A549 (cell line): Measurements from ENCODE around the gene UBE2G2. TPM values are rescaled to one million over a fixed set of nuclear protein-coding genes. Genes with fewer than 3 reads are reported as not detected.

Source experiments
- ATAC-seq, 2 experiments: fragments of 200-7000 bp in 1 of 2; fragments of >200 bp in 1 of 2; cut with Nextera tagmentation in 1 of 2; cut with Tn5 transposase in 1 of 2; 3 replicates each; pipeline versions ENCODE4 v1.8.0 to v1.9.1; 2018 to 2020; ENCODE audit warnings: mild to moderate bottlenecking in 1 of 2, moderate library complexity in 1 of 2
- CTCF ChIA-PET: fragments of 300-600 bp; sonication (Branson Sonifier 250); formaldehyde crosslinking; extraction: SDS; loops from one replicate; lab custom pipeline; 2021; ENCODE audit warnings: antibody characterized with exemption, inconsistent platforms; lab: Yijun Ruan, JAX
- POLR2A ChIA-PET: fragments of 350-600 bp; formaldehyde crosslinking; extraction: SDS; loops from one replicate; lab custom pipeline; 2021; ENCODE audit warnings: antibody characterized with exemption, inconsistent platforms; lab: Yijun Ruan, JAX
- DNase-seq, 2 experiments: peaks; one replicate each; pipeline versions ENCODE4 v3.0.0 to v3.0.0-alpha.2; 2011 to 2016; ENCODE audit warnings: low read depth in 1 of 2, low spot score in 1 of 2
- FAIRE-seq: peaks from 2 replicates; lab custom pipeline; 2011; peaks lifted over from hg19 to GRCh38; lab: Jason Lieb, UNC
- H3K27ac ChIP-seq, 2 experiments: fragments of >200 bp; sonication (Bioruptor Twin); formaldehyde crosslinking; 3 replicates each; pipeline ENCODE4 v1.5.1; 2016 to 2017
- H3K4me1 ChIP-seq: fragments of >200 bp; sonication (Bioruptor Twin); formaldehyde crosslinking; 3 replicates; pipeline ENCODE4 v1.6.1; 2016
- H3K4me2 ChIP-seq: fragments of >200 bp; sonication (Bioruptor Twin); formaldehyde crosslinking; 3 replicates; pipeline ENCODE4 v1.6.1; 2016
- H3K4me3 ChIP-seq: fragments of >200 bp; sonication (Bioruptor Twin); formaldehyde crosslinking; 3 replicates; pipeline ENCODE4 v1.5.1; 2016
- H3K9me3 ChIP-seq: fragments of >200 bp; sonication (Bioruptor Twin); formaldehyde crosslinking; 3 replicates; pipeline ENCODE4 v1.6.1; 2016
- BHLHE40 ChIP-seq: IDR thresholded peaks from 2 replicates; pipeline ENCODE4 v1.6.1; 2012; ENCODE audit warnings: low read depth, low read length, inconsistent platforms
- CBX2 ChIP-seq: fragments of 200-600 bp; sonication (generic); IDR thresholded peaks from 2 replicates; pipeline ENCODE4 v1.6.1; 2016; ENCODE audit warnings: low read depth, mild to moderate bottlenecking, borderline replicate concordance
- CEBPB ChIP-seq, 2 experiments: fragments of >200 bp in 1 of 2; sonication (Bioruptor Twin) in 1 of 2; formaldehyde crosslinking in 1 of 2; IDR thresholded peaks; 2 replicates each; pipeline ENCODE4 v1.6.1; 2012 to 2016
- EP300 ChIP-seq, 2 experiments: fragments of >200 bp; sonication (Bioruptor Twin); formaldehyde crosslinking; IDR thresholded peaks; 2 replicates in 1 of 2; 3 replicates in 1 of 2; pipeline ENCODE4 v1.6.1; 2016 to 2017
- FOSB ChIP-seq: fragments of 250-450 bp; sonication (Bioruptor Pico); IDR thresholded peaks from 2 replicates; pipeline ENCODE4 v1.5.0; 2020; ENCODE audit warnings: mild to moderate bottlenecking, moderate library complexity
- HEYL ChIP-seq: fragments of 250-450 bp; sonication (Bioruptor Pico); IDR thresholded peaks from 2 replicates; pipeline ENCODE4 v1.8.0; 2021; ENCODE audit warnings: mild to moderate bottlenecking, moderate library complexity
- HOXB13 ChIP-seq: fragments of 250-450 bp; sonication (Bioruptor Pico); IDR thresholded peaks from 2 replicates; pipeline ENCODE4 v1.5.0; 2020; ENCODE audit warnings: low read depth, mild to moderate bottlenecking, moderate library complexity
- HOXB5 ChIP-seq: fragments of 250-450 bp; sonication (Bioruptor Pico); IDR thresholded peaks from 2 replicates; pipeline ENCODE4 v1.5.0; 2020; ENCODE audit warnings: mild to moderate bottlenecking, moderate library complexity
- JUN ChIP-seq, 2 experiments: fragments of >200 bp; sonication (Bioruptor Twin); formaldehyde crosslinking; IDR thresholded peaks; 2 replicates in 1 of 2; 3 replicates in 1 of 2; pipeline ENCODE4 v1.6.1; 2016 to 2017
- KDM5A ChIP-seq: fragments of 200-600 bp; sonication (generic); IDR thresholded peaks from 2 replicates; pipeline ENCODE4 v1.6.1; 2016; ENCODE audit warnings: antibody characterized with exemption, mild to moderate bottlenecking
- MAFK ChIP-seq: fragments of 450-650 bp; IDR thresholded peaks from 2 replicates; pipeline ENCODE4 v1.6.1; 2014; ENCODE audit not compliant: partially characterized antibody
- MYC ChIP-seq: IDR thresholded peaks from 2 replicates; pipeline ENCODE4 v1.6.1; 2012; ENCODE audit warnings: mild to moderate bottlenecking, inconsistent platforms, low read length, improper control_type of control experiment, borderline replicate concordance
- NFE2L2 ChIP-seq: fragments of 150-350 bp; conservative IDR thresholded peaks from 2 replicates; pipeline ENCODE4 v1.6.1; 2014; ENCODE audit warnings: low read length
- RAD21 ChIP-seq, 2 experiments: fragments of >200 bp in 1 of 2; sonication (Bioruptor Twin) in 1 of 2; formaldehyde crosslinking in 1 of 2; IDR thresholded peaks in 1 of 2; conservative IDR thresholded peaks in 1 of 2; 2 replicates in 1 of 2; 3 replicates in 1 of 2; pipeline ENCODE4 v1.6.1; 2012 to 2018; ENCODE audit warnings: inconsistent platforms in 1 of 2
- RCOR1 ChIP-seq: fragments of 150-350 bp; IDR thresholded peaks from 2 replicates; pipeline ENCODE4 v1.6.1; 2014; ENCODE audit warnings: antibody characterized with exemption, low read length, low read depth
- SREBF2 ChIP-seq: fragments of 450-650 bp; IDR thresholded peaks from 2 replicates; pipeline ENCODE4 v1.6.1; 2014; ENCODE audit warnings: mild to moderate bottlenecking, moderate library complexity
- TFCP2L1 ChIP-seq: fragments of 250-450 bp; sonication (Bioruptor Pico); IDR thresholded peaks from 2 replicates; pipeline ENCODE4 v1.5.0; 2021; ENCODE audit warnings: mild to moderate bottlenecking
- TP53 ChIP-seq: fragments of 250-450 bp; sonication (Bioruptor Pico); IDR thresholded peaks from 2 replicates; pipeline ENCODE4 v1.5.0; 2021; ENCODE audit warnings: mild to moderate bottlenecking, moderate library complexity
- ZC3H11A ChIP-seq: fragments of 450-650 bp; IDR thresholded peaks from 2 replicates; pipeline ENCODE4 v1.6.1; 2014; ENCODE audit warnings: antibody characterized with exemption, mild to moderate bottlenecking
- ZNF302 ChIP-seq: fragments of 250-450 bp; sonication (Bioruptor Pico); IDR thresholded peaks from 2 replicates; pipeline ENCODE4 v1.9.0; 2021; ENCODE audit warnings: inconsistent platforms, mild to moderate bottlenecking, moderate library complexity
- ZSCAN20 ChIP-seq: fragments of 250-450 bp; sonication (Bioruptor Pico); IDR thresholded peaks from 2 replicates; pipeline ENCODE4 v1.8.0; 2022; ENCODE audit warnings: mild to moderate bottlenecking, moderate library complexity
- WGBS: methylation state at CpG from one replicate; pipeline ENCODE4 v1.1.6; 2017; ENCODE audit errors: missing lambda C conversion rate; 5-methylcytosine and 5-hydroxymethylcytosine counted together
- polyA plus RNA-seq, 4 experiments: library from polyadenylated mRNA; depleted of rRNA in 3 of 4; stranded (reverse); fragments of >200 nt; fragmentation: RNase III in 1 of 4; extraction: RNeasy Plus Mini Kit Qiagen cat#74134 plus additional on column Dnase treatment in 1 of 4; gene quantifications; 2 replicates in 3 of 4; 3 replicates in 1 of 4; pipeline ENCODE4 v1.2.3, GENCODE V29; 2011 to 2017
- TF ChIP-seq, protein P1 (sequence below): IDR thresholded peaks from 2 replicates; pipeline ENCODE4 v1.6.1; 2012
- TF ChIP-seq, protein P2 (sequence below): fragments of >200 bp; sonication (Bioruptor Twin); formaldehyde crosslinking; IDR thresholded peaks from 2 replicates; pipeline ENCODE4 v1.6.1; 2016
- TF ChIP-seq, protein P3 (sequence below): fragments of >200 bp; sonication (Bioruptor Twin); formaldehyde crosslinking; IDR thresholded peaks from 3 replicates; pipeline ENCODE4 v1.5.1; 2016
- TF ChIP-seq, protein P4 (sequence below): IDR thresholded peaks from 2 replicates; pipeline ENCODE4 v1.6.1; 2012; ENCODE audit warnings: low read depth, borderline replicate concordance

Gene UBE2G2
- polyA plus RNA-seq, 2 of the 4 experiments (the other 2 are of a cell fraction), result 56.9 to 68.2 TPM

DNA sequence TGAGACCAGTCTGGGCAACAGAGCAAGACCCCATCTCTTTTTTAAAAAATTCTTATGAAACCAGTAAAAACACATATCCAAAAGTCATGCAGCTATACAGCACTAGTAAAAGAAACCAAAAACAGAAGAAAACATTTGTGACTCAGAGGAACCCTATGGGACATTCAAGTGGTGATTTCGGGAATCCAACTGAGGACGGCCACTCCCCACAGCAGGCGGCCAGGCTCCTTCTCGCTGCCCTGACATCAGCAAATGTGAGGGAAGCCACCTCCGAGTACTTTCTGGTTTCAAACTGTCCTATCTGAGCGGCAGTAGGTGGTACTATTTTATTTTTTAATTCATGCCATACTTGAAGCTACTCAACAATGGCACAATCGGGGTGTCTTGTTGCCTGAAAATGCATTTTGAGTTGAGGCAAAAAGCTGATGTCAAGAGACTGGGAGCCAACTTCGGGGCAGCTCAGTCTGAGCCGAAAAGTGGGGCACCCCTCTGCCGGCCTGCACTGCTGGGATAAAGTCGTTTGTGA lies 12.9 kb upstream of the UBE2G2 start:
- POLR2A ChIA-PET, result interaction anchor here (2.4 kb wide), 1 partner anchor 13 kb away, joined by 7 read pairs; the partner anchor contains the start of gene UBE2G2
- ATAC-seq, result no peak
- no peak overlapping the region for H3K4me2 ChIP-seq
- TF ChIP-seq NFE2L2 (no peak), HOXB5 (CRISPR knock-in tag) (no peak), RCOR1 (no peak), HOXB13 (no peak), BHLHE40 (no peak), TFCP2L1 (no peak)
- TF ChIP-seq, all 56 proteins: peak for 0
- FAIRE-seq (no peak), DNase-seq (no peak)
- CTCF ChIA-PET, result interaction anchor here (1.3 kb wide), 1 partner anchor 9 kb away, joined by 4 read pairs; no protein-coding TSS in a partner anchor
- 89% methylated on average over 11 of the region's 11 CpGs for WGBS
- H3K4me1 ChIP-seq, result peaks cover 9% of the 10 kb centered on the region; the same call in 2 of the 3 replicates
- no peak overlapping the region for H3K4me3 ChIP-seq
- H3K9me3 ChIP-seq, result peaks cover 5% of the 10 kb centered on the region
- H3K27ac ChIP-seq, result no peak overlapping the region

DNA sequence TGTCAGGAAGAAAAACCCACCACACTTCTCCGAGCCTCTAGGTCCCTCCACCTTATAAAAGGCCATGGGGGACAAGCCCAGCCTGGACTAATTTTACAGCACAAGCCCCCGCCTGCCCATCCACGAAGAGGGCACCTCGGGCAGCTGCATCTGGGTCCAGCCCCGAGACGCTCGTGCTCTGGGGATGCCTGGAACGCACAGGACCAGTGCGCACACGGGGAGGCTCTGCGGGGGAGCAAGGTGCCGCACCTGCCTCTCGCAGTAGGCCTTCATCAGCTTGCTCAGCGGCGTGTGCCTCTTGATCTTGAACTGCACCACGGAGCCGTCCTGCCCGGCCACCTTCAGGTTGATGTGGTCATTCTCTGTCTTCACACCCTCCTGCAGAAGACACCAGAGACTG lies 12.1 kb upstream of the UBE2G2 start:
- Histone ChIP-seq H3K27ac (no peak overlapping the region), H3K9me3 (no peaks in the 10 kb centered on the region), H3K4me3 (no peak overlapping the region), H3K4me1 (peaks cover 9% of the 10 kb centered on the region; the same call in 2 of the 3 replicates), H3K4me2 (no peak overlapping the region)
- TF ChIP-seq MAFK (no peak), ZC3H11A (no peak), ZSCAN20 (CRISPR knock-in tag) (no peak)
- TF ChIP-seq, protein P1, sequence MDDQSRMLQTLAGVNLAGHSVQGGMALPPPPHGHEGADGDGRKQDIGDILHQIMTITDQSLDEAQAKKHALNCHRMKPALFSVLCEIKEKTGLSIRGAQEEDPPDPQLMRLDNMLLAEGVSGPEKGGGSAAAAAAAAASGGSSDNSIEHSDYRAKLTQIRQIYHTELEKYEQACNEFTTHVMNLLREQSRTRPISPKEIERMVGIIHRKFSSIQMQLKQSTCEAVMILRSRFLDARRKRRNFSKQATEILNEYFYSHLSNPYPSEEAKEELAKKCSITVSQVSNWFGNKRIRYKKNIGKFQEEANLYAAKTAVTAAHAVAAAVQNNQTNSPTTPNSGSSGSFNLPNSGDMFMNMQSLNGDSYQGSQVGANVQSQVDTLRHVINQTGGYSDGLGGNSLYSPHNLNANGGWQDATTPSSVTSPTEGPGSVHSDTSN, result no peak
- TF ChIP-seq, protein P2, sequence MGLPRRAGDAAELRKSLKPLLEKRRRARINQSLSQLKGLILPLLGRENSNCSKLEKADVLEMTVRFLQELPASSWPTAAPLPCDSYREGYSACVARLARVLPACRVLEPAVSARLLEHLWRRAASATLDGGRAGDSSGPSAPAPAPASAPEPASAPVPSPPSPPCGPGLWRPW, result no peak
- CTCF ChIA-PET, result interaction anchor here (1.2 kb wide), 1 partner anchor 13 kb away, joined by 3 read pairs; no protein-coding TSS in a partner anchor
- POLR2A ChIA-PET, result interaction anchor here (2.4 kb wide), 1 partner anchor 12 kb away, joined by 7 read pairs; the partner anchor contains the start of gene UBE2G2
- FAIRE-seq (no peak), DNase-seq (no peak), ATAC-seq (no peak)
- WGBS, result 94% methylated on average over 8 of the region's 18 CpGs

DNA sequence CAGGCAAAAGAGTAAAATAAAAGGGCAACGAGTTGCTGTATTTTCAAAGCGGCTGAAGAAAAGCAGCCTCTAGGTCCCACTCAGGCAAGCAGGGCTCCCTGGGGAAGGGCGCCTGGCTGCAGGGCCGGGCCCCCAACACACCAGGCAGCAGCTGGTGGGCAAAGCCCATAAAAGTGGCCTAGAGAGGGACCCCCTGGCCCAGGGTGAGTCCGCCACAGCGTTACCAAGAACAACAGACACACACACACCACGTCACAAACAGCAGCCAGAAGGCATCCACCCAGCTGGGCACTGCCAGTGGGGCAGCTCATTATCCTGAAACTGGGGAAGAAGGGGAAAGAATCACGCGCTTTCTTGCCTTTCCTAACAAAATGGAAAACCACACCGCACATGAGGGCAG lies 11.5 kb upstream of the UBE2G2 start:
- Histone ChIP-seq H3K27ac (no peak overlapping the region), H3K9me3 (no peaks in the 10 kb centered on the region)
- ATAC-seq (no peak), DNase-seq (no peak)
- TF ChIP-seq, protein P3, sequence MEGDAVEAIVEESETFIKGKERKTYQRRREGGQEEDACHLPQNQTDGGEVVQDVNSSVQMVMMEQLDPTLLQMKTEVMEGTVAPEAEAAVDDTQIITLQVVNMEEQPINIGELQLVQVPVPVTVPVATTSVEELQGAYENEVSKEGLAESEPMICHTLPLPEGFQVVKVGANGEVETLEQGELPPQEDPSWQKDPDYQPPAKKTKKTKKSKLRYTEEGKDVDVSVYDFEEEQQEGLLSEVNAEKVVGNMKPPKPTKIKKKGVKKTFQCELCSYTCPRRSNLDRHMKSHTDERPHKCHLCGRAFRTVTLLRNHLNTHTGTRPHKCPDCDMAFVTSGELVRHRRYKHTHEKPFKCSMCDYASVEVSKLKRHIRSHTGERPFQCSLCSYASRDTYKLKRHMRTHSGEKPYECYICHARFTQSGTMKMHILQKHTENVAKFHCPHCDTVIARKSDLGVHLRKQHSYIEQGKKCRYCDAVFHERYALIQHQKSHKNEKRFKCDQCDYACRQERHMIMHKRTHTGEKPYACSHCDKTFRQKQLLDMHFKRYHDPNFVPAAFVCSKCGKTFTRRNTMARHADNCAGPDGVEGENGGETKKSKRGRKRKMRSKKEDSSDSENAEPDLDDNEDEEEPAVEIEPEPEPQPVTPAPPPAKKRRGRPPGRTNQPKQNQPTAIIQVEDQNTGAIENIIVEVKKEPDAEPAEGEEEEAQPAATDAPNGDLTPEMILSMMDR, result no peak
- TF ChIP-seq CBX2 (no peak), CEBPB (IDR thresholded peaks at IDR 0.05) (no peak), KDM5A (no peak), SREBF2 (no peak), RAD21 (conservative IDR thresholded peaks at IDR 0.05 in 1 of 2, IDR thresholded peaks at IDR 0.05 in 1 of 2) (no peak), FOSB (no peak), EP300 (IDR thresholded peaks at IDR 0.05) (no peak), HEYL (no peak), ZNF302 (CRISPR knock-in tag) (no peak), JUN (IDR thresholded peaks at IDR 0.05) (no peak), BHLHE40 (no peak), HOXB13 (no peak), TP53 (no peak), RCOR1 (no peak), MYC (no peak)
- TF ChIP-seq, protein P4, sequence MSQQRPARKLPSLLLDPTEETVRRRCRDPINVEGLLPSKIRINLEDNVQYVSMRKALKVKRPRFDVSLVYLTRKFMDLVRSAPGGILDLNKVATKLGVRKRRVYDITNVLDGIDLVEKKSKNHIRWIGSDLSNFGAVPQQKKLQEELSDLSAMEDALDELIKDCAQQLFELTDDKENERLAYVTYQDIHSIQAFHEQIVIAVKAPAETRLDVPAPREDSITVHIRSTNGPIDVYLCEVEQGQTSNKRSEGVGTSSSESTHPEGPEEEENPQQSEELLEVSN, result no peak
- TF ChIP-seq, protein P1, result no peak
- TF ChIP-seq, all 56 proteins: peak for 0
- H3K4me1 ChIP-seq, result peaks cover 9% of the 10 kb centered on the region; the same call in 2 of the 3 replicates
- H3K4me3 ChIP-seq, result no peak overlapping the region
- 94% methylated on average over 9 of the region's 10 CpGs for WGBS
- no peak for FAIRE-seq
- H3K4me2 ChIP-seq, result no peak overlapping the region
- CTCF ChIA-PET, result interaction anchor here (1.1 to 1.2 kb wide), 2 partner anchors 12 to 20 kb away, joined by 3 read pairs; no protein-coding TSS in a partner anchor
- POLR2A ChIA-PET, result no interaction called here
